ENCODE measurements around the gene MRPL55.

Gene MRPL55

DNA sequence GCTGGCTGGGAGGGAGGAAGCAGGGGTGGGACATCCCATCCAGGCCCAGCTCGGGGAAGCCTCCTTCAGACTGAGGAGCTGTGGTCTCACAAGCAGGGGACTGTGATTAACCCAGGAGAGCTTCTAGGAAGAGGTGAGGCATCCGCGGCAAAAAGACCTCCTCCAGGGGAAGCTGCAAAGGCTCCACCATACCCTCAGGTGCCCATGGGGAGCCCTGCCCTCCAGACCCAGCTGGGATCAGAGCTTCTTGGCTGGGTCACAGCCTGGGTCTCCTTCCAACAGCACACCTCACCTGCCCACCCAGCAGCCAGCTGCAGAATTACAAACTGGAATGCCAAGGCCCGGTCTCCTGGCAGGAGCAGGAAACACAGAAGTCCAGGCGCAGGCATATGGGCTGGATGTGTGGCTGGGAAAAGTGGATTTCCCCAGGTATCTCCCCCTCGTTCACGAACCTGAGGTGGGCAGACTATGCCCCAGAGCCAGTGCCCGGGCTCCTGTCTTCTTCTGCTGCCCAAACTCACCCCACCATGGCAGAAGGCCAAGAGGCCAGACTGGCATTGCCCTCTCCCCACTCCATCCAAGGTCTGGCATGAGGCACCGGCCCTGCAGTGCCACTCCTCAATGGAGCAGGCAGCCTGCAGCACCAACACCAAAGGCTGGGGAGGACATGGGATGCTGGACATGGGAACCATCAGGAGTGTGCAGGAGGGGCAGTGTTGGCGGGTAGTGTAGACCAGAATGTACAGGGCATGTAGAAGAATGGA, 42.0 kb downstream of the MRPL55 start:
- DNase-seq, result no peak

DNA sequence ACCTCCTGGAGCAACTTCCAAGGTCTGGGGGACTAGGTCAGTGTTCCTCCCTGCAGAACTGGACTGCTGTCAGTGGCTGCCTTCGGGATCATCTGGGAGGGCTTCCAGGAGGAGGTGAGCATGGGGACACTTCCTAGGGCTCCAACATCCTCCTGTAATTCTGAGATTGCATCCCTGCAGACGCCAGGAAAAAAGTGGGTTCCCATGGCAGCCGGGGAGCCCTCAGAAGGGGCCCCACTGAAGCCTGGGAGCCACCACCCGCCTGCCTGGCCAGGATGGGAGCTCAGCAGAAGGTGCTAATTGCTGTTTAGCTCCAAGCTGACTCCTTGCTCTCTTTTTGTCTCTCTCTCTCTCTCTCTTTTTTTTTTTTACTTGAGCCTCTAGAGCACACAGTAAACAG, 42.7 kb downstream of the MRPL55 start:
- no peak for DNase-seq

DNA sequence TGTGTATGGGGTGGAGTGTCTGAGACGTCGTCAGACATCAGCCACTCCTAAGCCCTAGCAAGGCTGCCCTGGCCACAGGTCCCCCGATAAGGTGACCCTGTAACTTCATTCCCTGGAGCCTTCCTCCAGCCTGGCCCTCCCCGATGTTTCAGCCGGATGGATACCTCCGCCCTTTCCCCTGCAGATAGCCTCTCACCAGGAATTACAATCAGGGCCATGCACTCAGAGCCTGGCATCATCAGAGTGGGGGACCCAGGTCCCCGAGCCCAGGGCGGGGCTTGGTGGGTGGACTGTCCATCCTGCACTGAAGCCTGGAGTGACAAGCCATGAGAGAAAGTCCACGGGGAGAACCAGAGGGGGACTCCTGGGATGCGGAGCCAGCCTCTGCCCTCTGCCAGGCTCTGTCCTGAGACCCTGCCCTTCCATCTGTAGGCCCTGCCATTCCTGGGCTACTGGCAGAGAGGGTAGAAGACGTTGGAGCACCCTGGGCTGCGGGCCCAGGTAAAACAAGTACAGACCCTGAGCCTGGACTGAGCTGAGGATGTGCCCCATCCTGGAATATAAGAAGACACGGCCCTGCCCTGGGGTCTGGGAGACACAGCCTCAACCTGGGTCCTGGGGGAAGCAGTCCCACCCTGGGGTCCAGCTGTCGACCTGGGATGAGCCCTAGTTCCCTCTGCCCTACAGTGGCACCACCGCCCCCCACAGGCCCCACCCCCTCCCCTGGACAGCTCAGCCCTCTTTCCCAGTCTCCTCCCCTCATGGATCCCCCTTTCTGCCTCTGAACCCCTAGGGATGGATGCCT, 43.4 kb downstream of the MRPL55 start:
- no peak for DNase-seq

DNA sequence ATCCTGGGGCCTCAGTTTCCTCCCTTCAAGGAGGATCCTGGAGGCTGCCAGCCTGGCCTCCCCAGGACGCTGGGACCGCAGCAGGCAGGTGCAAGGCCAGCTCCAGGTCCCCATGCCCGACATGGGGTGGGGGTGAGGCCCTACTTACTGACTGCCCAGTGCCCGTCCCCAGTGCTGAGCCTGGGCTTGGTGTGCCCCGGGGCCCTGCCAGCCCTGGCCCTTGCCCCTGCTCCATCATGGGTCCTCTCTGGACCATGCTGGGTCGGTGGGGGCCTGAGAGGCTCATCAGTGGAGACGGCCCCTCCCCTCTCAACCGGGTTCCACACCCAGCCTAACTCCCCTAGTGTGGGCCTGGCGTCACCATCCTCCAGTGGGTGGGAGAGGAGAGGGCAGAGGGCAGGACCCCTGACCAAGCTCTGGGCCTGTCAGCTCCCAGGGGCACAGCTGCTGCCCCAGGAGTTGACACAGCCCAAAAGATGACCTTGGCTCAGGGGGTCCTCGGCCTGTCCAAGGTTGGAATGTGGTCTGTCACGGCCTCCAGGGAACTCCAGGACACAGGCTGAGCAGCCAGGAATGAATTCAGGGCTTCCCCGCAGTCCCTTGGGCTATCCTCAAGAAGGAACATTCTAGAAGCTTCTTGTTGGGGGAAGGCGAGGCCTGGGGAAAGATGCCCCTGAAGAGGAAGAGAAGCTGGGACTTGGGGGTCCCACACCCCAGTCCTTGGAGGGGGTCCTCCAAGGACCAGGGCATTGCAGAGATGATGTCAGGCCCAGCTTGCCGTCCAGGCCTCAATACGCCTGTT, 44.2 kb downstream of the MRPL55 start:
- DNase-seq, result no peak

DNA sequence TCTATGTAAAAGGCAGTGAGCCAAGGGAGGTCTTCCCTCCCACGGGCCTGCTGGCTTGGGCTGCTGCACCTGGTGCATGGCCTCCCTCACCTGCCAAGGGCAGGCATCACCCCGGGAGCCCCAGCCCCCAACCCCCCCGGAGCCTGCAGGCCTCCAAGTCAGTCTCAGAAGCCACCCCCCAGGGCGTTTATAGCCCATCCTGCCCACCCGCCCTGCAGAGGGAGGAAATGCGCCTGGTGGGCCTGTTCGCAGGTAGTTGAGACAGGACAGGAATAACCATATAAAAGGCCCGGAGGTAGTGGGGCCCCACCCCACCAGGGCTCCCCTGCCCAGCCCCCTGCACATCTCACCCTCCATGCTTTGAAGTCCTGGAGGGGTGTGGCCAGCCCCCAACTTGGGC, 44.8 kb downstream of the MRPL55 start:
- DNase-seq, result no peak

DNA sequence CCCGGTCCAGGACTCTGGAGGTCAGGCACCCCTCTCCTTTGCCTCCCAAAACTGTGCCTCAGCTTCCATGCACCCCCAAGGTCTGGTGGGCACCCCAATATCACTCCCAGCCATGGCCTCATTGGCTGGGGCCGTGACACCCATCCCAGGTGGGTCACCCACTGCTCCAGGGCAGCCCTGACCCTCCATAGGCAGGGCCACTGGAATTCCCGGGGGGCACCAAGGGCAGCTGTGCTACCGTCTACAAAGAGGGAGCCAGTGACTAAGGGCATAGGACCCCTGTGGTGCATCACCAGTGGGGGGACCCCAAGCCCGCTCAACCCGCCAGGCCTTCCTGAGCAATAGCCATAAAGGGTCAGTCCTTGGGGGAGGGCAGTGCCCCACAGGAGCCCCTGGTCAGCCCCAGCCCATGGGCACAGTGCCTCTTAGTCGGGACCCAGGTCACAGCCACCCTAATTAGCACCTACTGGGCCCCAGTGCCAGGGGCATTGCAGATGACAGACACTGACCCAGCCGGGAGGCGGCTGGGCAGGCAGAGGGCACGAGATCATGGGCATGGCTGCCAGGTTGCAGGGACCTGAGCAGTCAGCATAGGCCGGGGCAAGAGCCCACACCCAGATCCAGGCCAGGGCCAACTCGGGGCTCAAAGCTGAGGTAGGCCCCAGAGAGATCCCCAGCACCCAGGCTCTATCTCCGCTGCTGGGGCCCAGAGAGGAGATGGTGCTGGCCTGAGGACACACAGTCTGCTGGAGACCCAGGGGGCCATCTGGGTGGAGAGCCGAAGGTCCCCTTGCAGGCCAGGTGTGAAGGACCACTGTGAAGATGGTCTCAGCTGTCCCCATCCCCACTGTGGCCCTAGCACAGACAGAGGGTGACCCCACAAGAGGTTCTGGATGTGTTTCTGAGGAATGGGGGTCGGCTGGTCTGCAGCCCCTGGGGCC, 45.6 kb downstream of the MRPL55 start:
- no peak for DNase-seq

DNA sequence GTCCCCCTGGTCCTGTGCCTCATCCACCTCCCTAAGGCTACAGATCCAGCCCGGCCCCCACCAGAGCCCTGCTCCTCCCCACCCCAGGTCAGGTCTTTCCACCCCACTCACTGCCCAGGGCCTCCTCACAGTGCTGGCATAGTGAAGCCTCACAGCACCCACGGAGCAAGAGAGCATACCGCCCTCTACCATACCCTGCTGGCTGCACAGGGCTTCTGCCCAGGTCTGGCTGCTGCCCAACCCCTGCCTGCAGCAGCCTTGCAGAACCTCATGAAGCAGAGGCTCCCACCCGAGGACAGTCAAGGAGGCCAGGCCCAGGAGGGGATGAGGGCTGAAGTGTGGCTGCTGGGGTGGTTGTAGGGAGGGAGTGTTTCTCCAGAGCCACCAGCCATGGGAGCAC, 46.3 kb downstream of the MRPL55 start:
- DNase-seq, result no peak

DNA sequence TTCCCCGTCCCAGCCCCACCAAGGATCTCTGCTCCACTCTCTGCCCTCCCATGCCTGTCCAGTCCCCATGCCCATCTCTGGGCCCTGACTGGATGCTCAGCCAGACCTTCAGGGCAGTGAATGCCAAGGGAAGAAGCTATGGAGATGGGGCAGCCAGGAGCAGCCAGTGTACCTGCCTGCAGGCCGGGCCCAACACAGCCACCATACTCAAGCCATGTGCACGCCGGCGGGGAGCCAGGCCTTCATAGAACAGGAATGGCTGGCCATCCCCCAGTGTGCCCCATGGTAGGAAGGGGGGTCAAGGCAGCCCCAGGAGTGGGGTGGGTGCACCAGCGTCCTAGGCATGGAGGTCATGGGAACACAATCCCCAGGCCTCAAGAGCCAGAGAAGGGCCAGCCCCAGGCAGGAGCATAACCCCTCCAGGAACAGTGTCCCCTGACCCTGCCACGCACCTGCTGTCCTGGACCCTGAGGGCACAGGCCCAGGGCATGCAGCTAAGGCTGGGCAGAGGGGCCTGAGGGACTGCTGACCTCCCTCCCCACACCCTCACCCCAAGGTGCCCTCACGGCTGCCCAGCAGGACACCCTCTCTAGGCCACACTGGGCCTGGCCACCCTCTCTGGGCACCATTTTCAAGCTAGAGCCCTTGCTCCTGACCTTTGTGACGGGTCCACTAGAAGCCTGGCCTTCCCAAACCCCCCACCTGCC, 46.9 kb downstream of the MRPL55 start:
- no peak for DNase-seq

DNA sequence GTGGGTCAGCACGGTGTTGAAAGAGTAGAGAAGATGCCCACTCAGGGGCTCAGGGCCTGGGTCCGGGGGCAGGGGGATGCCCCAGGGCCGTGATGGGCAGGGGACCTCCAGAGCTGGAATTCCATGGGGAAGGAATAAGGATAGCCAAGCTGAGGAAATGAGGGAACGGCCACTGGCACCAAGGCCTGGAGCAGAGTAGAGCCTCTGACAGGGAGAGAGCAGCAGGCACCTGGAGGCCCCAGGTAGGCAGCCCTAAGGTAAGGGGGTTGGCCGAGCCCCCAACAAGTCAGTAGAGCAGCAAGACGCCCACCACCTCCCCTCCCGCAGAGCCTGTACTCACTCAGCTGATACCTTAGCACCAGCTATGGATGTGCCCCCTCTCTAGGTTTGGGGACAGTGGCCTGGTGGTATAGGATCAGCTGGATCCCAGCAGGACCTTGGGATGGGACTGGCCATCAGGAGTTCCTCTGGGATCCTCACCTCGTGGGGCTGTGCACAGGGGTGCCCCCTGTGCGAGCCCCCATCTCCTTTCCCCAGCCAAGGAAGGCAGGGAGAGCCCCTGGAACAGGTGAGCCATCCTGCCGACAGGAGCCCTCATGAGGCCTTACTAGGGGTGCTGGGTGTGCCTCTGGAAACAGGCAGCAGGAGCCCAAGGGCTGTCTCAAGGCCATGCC, 47.6 kb downstream of the MRPL55 start:
- no peak for DNase-seq

DNA sequence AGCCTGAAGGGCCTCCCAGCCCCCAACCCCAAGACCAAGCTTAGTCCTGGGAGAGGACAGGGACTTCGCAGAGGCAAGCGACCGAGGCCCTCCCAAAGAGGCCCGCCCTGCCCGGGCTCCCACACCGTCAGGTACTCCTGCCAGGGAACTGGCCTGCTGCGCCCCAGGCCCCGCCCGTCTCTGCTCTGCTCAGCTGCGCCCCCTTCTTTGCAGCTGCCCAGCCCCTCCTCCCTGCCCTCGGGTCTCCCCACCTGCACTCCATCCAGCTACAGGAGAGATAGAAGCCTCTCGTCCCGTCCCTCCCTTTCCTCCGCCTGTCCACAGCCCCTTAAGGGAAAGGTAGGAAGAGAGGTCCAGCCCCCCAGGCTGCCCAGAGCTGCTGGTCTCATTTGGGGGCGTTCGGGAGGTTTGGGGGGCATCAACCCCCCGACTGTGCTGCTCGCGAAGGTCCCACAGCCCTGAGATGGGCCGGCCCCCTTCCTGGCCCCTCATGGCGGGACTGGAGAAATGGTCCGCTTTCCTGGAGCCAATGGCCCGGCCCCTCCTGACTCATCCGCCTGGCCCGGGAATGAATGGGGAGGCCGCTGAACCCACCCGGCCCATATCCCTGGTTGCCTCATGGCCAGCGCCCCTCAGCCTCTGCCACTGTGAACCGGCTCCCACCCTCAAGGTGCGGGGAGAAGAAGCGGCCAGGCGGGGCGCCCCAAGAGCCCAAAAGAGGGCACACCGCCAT, 48.5 kb downstream of the MRPL55 start:
- DNase-seq, result no peak

DNA sequence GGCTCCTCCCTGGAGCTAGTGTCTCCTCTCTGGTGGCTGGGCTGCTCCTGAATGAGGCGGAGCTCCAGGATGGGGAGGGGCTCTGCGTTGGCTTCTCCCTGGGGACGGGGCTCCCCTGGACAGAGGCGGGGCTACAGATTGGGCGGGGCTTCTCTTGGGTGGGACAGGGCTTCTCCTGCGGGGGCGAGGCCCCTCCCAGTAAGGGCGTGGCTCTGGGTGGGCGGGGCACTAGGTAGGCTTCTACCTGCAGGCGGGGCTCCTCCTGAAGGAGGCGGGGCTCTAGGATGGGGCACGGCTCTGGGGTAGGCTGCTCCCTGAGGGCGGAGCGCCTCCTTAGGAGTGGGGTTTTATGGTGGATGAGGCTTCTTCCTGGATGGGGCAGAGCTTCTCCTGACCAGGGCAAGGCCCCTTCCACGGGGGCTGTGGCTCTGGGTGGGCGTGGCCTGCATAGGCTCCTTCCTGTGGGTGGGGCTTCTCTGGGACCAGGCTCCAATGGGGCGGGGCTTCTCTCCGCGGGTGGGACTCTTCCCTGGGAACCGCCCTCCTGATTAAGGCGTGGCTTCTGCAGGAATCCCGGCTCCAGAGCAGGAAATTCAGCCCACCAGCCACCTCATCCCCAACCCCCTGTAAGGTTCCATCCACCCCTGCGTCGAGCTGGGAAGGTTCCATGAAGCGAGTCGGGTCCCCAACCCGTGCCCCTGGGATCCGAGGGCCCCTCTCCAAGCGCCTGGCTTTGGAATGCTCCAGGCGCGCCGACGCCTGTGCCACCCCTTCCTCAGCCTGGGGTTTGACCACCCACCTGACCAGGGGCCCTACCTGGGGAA, 49.3 kb downstream of the MRPL55 start:
- DNase-seq, result no peak

DNA sequence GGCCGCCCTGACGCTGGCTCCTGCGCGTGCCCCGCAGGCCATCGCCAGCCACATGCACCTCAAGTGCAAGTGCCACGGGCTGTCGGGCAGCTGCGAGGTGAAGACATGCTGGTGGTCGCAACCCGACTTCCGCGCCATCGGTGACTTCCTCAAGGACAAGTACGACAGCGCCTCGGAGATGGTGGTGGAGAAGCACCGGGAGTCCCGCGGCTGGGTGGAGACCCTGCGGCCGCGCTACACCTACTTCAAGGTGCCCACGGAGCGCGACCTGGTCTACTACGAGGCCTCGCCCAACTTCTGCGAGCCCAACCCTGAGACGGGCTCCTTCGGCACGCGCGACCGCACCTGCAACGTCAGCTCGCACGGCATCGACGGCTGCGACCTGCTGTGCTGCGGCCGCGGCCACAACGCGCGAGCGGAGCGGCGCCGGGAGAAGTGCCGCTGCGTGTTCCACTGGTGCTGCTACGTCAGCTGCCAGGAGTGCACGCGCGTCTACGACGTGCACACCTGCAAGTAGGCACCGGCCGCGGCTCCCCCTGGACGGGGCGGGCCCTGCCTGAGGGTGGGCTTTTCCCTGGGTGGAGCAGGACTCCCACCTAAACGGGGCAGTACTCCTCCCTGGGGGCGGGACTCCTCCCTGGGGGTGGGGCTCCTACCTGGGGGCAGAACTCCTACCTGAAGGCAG, 50.0 kb downstream of the MRPL55 start:
- no peak for DNase-seq

DNA sequence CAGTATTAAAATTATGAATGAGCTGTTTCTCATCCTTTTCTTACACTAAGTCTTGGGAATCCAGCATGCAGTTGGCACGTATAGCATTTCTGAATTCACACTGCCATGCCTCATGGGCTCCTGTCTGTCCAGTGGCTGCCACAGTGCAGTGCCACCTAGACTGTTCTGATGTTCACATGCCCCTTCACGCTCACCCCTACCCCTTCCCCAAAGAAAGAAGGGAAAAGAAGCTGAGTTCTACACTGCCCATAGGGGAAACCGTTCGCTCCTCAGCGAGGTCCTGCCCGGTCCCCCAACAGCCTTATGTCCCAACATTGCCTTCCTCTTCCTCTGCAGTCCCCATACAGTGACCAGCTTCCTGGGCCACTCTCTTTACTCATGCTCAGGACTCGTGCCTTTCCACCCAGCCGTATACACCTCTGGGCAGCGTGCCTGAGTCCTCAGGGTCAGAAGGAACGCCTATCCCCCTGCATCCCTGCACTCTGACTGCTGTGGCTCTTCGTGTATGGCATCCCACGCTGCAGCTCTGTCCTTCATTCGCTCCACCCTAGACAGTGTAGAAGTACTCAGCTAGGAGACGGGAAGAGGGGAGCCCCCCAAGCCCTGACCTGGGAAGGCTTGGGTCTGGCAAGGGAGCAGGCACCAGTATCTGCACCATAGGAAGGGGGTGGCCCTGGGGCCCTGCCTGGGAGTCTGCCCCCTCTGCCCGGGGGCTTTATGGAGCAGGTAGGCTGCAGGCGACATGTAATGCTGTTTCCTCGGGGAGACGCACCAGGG, 50.7 kb downstream of the MRPL55 start:
- DNase-seq, result no peak

Measured in GF-D8 (cell line).